Progenitor cell of endocrine pancreas (in vitro differentiated cells): ENCODE results near the gene LILRB5. TPM values are rescaled to one million over a fixed set of nuclear protein-coding genes. Genes with fewer than 3 reads are reported as not detected.
"Not testable (repeated sequence)": the region's sequence is repeated elsewhere in the genome, so short reads cannot be mapped to it uniquely, and the experiment has no call there.

Experiments
- DNase-seq: peaks from one replicate; pipeline ENCODE4 v3.0.0; 2021; ENCODE audit warnings: low spot score; ENCODE audit not compliant: unreplicated experiment
- H3K27ac Mint-ChIP-seq: 2 replicates; pipeline ENCODE4 v1.8.0; 2021; ENCODE audit warnings: mild to moderate bottlenecking, moderate library complexity, mixed read lengths
- H3K27me3 Mint-ChIP-seq: 2 replicates; pipeline ENCODE4 v1.8.0; 2021; ENCODE audit warnings: mixed read lengths
- H3K36me3 Mint-ChIP-seq: 2 replicates; pipeline ENCODE4 v1.8.0; 2022; ENCODE audit warnings: mixed read lengths; ENCODE audit not compliant: insufficient read depth
- H3K4me1 Mint-ChIP-seq: 2 replicates; pipeline ENCODE4 v1.8.0; 2021; ENCODE audit warnings: low read depth, mixed read lengths
- H3K4me3 Mint-ChIP-seq: 2 replicates; pipeline ENCODE4 v1.8.0; 2021; ENCODE audit warnings: low read depth, mild to moderate bottlenecking, moderate library complexity, mixed read lengths
- H3K9me3 Mint-ChIP-seq: 2 replicates; pipeline ENCODE4 v1.8.0; 2021; ENCODE audit warnings: low read depth, mixed read lengths
- CTCF ChIP-seq: fragments of 200-600 bp; sonication (generic); IDR thresholded peaks from one replicate; pipeline ENCODE4 v1.5.0; 2021; ENCODE audit warnings: antibody characterized with exemption, mild to moderate bottlenecking; ENCODE audit not compliant: unreplicated experiment
- total RNA-seq: library from RNA; stranded (reverse); gene quantifications from 2 replicates; pipeline ENCODE4 v1.2.1, GENCODE V29; 2021

The LILRB5 gene
- total RNA-seq, 1 donor from 2014 or later = not detected

GRCh38 chr19:54275951-54276350, 18.9 kb upstream of the LILRB5 start:
- H3K4me3 Mint-ChIP-seq = no peak overlapping the region
- no peaks in the 10 kb centered on the region for H3K36me3 Mint-ChIP-seq
- TF ChIP-seq CTCF = no peak
- peaks cover 54% of the 10 kb centered on the region for H3K27me3 Mint-ChIP-seq
- no peak overlapping the region for H3K27ac Mint-ChIP-seq
- H3K9me3 Mint-ChIP-seq = no peaks in the 10 kb centered on the region
- no peak for DNase-seq
- H3K4me1 Mint-ChIP-seq = no peaks in the 10 kb centered on the region

GRCh38 chr19:54274516-54274915, 17.4 kb upstream of the LILRB5 start:
- H3K4me3 Mint-ChIP-seq, H3K4me1 Mint-ChIP-seq, DNase-seq, H3K9me3 Mint-ChIP-seq, H3K36me3 Mint-ChIP-seq: not testable (repeated sequence)
- Mint-ChIP-seq H3K27me3 (peaks cover 48% of the 10 kb centered on the region), H3K27ac (peak overlapping the region; percentile 76)

DNA sequence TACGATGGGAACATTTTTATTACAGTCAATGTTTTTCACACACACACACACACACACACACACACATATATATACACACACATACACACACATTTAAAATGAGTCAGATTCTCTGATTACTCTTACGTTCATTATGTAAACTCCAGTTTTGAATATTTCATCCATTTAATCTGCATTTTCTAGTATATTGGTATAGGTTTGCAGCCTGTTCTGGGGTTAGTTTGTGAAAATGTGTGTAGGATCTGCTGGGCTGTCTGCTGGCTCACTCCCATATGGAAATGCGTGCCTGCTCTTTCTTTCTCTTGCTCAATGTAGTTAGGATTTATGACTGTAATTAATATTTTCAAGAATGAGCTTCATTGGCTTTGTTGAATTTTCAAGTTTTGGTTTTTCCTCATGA, 16.7 kb upstream of the LILRB5 start:
- H3K27me3 Mint-ChIP-seq = peaks cover 45% of the 10 kb centered on the region
- no peaks in the 10 kb centered on the region for H3K36me3 Mint-ChIP-seq
- no peak for DNase-seq
- no peak for TF ChIP-seq CTCF
- no peaks in the 10 kb centered on the region for H3K4me1 Mint-ChIP-seq
- H3K4me3 Mint-ChIP-seq = no peak overlapping the region
- no peaks in the 10 kb centered on the region for H3K9me3 Mint-ChIP-seq
- H3K27ac Mint-ChIP-seq = no peak overlapping the region

GRCh38 chr19:54272181-54272580, 15.1 kb upstream of the LILRB5 start:
- not testable (repeated sequence) for H3K4me1 Mint-ChIP-seq, DNase-seq, H3K27ac Mint-ChIP-seq, H3K4me3 Mint-ChIP-seq, H3K36me3 Mint-ChIP-seq, H3K9me3 Mint-ChIP-seq
- peaks cover 57% of the 10 kb centered on the region for H3K27me3 Mint-ChIP-seq

DNA sequence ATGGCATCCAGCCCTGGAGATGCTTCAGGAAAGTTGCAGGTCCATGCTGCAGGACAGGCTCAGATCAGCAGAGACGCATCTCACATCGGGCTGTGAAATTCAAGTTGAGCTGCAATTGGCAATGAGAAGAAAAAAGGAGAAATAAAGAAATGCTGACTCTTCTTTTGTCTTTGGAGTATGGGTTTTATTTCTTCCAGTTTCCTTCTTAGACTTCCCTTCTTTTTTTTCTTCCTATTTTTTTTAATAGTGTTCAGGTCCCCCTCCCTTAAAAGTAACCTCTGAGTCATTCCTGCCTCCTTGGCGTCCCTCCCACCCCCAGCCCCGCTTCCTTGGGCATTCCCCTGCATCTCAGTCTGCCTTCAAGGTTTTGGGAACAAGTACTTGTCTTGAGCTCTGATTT, 14.5 kb upstream of the LILRB5 start:
- H3K27me3 Mint-ChIP-seq = peaks cover 61% of the 10 kb centered on the region
- not testable (repeated sequence) for H3K4me3 Mint-ChIP-seq, DNase-seq, H3K27ac Mint-ChIP-seq, H3K4me1 Mint-ChIP-seq, H3K36me3 Mint-ChIP-seq, H3K9me3 Mint-ChIP-seq

DNA sequence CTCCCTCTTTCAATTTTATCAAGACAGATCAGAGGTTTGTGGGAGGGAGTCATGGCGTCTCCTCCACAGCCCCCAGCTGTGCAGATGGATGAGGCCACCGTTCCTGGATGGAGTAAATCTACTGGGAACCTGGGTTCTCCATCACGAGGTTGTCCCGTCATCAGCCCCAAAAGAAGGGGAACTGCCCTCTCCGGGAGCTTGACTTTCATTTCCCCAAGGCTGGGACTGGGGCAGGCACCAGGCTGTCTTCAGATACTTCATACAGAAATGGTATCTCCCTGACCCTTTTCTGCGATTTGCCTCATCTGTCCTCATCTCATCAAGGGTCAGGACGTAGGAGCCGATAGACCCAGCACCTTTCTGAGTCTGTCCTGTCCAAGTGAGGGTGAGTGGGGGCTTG, 14.0 kb upstream of the LILRB5 start:
- no peaks in the 10 kb centered on the region for H3K9me3 Mint-ChIP-seq
- H3K4me3 Mint-ChIP-seq = no peak overlapping the region
- no peaks in the 10 kb centered on the region for H3K36me3 Mint-ChIP-seq
- no peaks in the 10 kb centered on the region for H3K4me1 Mint-ChIP-seq
- DNase-seq = no peak
- peaks cover 59% of the 10 kb centered on the region for H3K27me3 Mint-ChIP-seq
- H3K27ac Mint-ChIP-seq = no peak overlapping the region
- no peak for TF ChIP-seq CTCF

DNA sequence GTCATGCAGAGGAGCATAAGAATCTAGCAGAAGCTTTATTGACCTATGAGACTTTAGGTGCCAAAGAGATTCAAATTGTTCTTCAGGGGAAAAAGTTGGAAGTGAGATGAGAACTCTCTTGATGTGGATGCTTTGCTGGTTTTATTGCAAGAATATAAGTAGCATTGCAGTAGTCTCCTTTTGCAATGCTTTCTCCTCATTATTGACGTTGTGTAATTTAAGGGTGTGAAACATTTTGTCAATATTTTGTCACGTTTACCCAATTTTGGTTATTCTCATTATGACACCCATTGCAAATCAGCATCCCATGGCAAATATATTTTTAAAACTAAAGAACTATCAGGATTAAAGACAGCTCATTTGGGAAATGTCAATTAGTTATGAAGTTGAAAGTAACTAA, 11.9 kb upstream of the LILRB5 start:
- Mint-ChIP-seq H3K4me1 (no peaks in the 10 kb centered on the region), H3K4me3 (no peak overlapping the region), H3K27me3 (peaks cover 61% of the 10 kb centered on the region), H3K9me3 (no peaks in the 10 kb centered on the region), H3K36me3 (no peaks in the 10 kb centered on the region), H3K27ac (no peak overlapping the region)
- DNase-seq = no peak
- no peak for TF ChIP-seq CTCF
